Ramos (cell line): Measurements from ENCODE around the gene PKP2.
"Not testable (repeated sequence)": the region's sequence is repeated elsewhere in the genome, so short reads cannot be mapped to it uniquely, and the experiment has no call there.

ENCODE experiments used
- in situ Hi-C: fragments of 300-500 bp; cut with MboI; formaldehyde crosslinking; loops from one replicate; pipeline ENCODE4 v1.14.3; 2022; ENCODE audit warnings: low sequenced_read_pairs; ENCODE audit not compliant: unreplicated experiment

Gene PKP2

GRCh38 chr12:32872416-32872815 lies 24.2 kb downstream of the PKP2 start:
- in situ Hi-C loops = not testable (repeated sequence)

DNA sequence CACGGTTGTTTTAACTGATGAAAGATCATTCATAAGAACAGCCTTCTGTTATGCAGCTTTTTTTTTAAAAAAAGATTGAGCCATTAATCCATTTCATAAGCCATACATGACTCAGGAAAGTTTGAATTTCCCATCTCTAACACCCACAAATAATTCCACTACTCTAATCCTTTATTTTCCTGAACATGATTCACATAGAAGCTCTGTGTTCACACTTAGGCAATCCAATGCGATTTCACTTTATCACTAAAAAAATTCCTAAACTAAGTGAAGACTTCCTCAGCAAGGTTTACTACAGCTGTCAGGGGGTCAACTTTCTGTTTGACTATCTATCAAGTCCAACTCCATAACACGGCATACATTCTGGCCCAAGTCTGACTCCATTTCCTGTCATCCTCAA lies 25.9 kb downstream of the PKP2 start:
- in situ Hi-C loops = no loop called here

DNA sequence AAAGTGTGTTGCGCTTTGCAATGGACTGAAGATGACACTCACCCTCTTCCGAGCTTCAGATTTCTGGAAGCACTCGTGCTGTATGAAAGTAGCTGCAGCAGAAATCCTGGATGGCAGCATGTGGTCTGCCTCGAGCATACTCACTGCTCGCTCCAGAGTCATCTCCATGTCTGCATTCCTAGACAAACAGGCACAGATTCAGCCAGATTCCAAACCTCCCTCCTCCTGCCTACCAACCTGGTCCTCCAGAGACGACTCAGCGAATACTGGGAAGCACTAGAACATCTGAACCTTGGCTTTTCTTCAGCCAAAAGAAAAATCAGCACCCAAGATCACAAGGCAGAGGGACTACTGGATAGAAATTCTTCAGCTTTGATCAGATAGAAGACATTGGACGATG lies 27.7 kb downstream of the PKP2 start:
- in situ Hi-C loops = no loop called here

DNA sequence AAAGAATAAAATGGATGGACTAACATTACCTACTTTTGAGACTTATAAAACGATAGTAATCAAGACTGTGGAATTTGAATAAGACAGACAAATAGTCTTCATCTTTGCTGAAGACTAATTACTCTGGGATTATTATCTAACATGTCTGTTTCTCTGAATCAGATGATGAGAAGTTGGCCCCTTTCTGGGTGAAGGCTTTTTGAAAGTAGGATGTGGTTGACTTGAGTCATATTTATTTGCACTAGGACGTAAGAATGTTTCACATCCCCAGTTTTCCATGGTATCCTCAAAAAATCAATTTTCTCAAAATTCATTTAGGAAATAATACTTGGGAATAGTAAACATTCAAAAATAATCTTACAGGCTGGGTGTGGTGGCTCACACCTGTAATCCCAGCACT lies 31.8 kb downstream of the PKP2 start:
- in situ Hi-C loops = no loop called here

- in situ Hi-C loops = no loop called here
Observed at GRCh38 chr12:32863128-32863527, 33.4 kb downstream of the PKP2 start.

DNA sequence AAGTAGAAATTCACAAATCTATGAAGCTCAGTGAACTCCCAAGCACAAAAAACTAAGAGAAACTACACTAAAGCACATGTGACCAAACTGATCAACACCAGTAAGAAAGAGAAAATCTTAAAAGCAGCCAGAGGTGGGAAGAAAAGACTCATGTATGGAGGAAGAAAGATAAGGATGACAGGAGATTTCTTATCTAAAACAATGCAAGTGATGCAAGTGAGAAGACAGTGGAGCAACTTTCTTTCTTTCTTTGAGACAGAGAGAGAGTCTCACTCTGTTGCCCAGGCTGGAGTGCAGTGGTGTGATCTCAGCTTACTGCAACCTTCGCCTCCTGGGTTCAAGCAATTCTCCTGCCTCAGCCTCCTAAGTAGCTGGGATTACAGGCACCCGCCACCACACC lies 34.9 kb downstream of the PKP2 start:
- in situ Hi-C loops = not testable (repeated sequence)

GRCh38 chr12:32860192-32860591 lies 36.4 kb downstream of the PKP2 start:
- in situ Hi-C loops = no loop called here

DNA sequence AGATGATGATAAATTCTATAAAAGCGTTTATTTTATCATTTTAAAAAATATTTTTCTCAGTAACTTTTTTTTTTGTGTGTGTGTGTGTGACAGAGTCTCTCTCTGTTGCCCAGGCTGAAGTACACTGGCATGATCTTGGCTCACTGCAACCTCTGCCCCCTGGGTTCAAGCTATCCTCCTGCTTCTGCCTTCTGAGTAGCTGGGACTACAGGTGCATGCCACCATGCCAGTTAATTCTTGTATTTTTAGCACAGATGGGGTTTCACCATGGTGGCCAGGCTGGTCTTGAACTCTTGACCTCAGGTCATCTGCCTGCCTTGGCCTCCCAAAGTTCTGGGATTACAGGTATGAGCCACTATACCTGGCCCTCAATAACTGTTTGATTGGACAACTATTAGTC lies 37.2 kb downstream of the PKP2 start:
- in situ Hi-C loops = no loop called here

DNA sequence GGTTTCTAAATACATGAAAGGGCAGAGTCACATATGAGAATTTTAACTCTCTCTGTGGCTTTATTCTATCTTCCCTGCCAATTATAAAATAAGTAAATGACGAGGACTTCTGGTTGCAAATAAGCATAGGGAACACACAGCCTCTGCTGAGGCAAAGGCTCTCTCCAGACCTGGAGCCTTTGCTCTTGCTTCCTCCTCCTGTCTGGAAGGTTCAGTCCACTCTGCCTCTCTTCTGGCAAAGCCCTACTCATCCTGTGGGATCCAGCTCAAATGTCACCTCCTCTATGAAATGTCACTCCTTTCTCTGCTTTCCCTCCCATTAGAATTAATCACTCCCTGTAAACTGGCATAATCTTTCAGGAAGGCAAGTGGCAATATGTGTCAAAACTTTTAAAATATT lies 41.9 kb downstream of the PKP2 start:
- in situ Hi-C loops = no loop called here

DNA sequence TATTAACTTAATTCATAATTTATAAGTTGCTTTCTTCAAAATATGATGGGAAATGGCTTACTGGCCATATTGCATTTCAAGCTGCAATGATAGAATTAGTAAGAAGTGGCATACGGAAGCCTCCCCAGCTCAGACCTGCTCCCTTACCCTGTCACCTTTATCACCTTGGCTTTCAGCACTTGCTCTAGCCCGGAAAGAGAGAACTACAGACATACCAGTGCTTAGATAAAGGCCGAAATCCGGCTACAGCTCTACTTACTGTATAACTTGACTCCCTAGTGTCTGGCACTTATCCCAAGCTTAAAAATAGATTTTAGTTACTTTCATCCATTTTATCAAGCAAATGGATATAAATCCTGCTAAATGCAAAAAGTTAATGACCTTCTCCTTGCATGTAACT lies 42.5 kb downstream of the PKP2 start:
- in situ Hi-C loops = no loop called here

- in situ Hi-C loops = no loop called here
Observed at GRCh38 chr12:32847287-32847686, 49.3 kb downstream of the PKP2 start.

GRCh38 chr12:32846053-32846452 lies 50.5 kb downstream of the PKP2 start:
- in situ Hi-C loops = no loop called here

GRCh38 chr12:32843528-32844095 lies 53.0 kb downstream of the PKP2 start:
- in situ Hi-C loops = no loop called here

- in situ Hi-C loops = no loop called here
Observed at GRCh38 chr12:32841061-32841460, 55.5 kb downstream of the PKP2 start.

- in situ Hi-C loops = no loop called here
Observed at GRCh38 chr12:32839828-32840227, 56.7 kb downstream of the PKP2 start.

- in situ Hi-C loops = no loop called here
Observed at GRCh38 chr12:32837974-32838373, 58.6 kb downstream of the PKP2 start.

GRCh38 chr12:32836710-32837109 lies 59.9 kb downstream of the PKP2 start:
- in situ Hi-C loops = no loop called here

GRCh38 chr12:32834122-32834521 lies 62.5 kb downstream of the PKP2 start:
- in situ Hi-C loops = no loop called here

DNA sequence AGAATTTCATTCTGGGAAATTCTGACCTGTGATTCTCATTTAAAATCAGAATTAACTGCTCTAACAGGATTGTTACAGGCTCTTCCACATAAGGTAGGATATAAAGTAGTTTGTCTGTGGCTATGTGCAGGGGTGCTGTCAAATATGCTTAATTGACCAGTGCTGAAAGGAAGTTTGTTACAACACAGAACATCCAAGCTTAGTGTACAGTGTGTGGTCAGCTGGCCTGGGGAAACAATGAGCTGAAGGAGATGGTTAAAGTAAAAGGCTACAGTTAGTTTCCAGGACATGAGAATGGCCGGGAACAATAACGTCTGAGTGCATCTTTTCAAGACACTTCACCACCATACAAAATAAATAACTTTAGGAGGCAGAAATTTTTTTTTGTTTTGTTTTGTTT lies 68.0 kb downstream of the PKP2 start:
- in situ Hi-C loops = no loop called here

DNA sequence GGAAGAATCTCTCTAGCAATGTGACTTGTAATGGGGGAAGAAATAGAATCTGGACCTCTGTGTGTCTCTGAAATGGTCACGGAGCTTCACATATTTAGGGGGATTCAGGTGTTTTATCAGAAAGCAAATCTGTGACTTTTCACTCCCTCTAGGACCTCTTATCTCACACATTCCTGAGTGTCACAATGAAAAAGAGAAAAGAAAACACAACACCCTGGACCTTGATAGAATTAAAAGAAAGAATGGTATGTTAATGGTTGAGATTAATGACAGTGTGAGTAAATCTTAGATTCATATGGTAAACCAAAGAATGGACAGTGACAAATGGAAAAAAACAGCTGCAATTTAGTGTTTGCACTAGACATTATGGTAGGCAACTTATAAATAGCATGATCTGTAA lies 68.5 kb downstream of the PKP2 start:
- in situ Hi-C loops = no loop called here

DNA sequence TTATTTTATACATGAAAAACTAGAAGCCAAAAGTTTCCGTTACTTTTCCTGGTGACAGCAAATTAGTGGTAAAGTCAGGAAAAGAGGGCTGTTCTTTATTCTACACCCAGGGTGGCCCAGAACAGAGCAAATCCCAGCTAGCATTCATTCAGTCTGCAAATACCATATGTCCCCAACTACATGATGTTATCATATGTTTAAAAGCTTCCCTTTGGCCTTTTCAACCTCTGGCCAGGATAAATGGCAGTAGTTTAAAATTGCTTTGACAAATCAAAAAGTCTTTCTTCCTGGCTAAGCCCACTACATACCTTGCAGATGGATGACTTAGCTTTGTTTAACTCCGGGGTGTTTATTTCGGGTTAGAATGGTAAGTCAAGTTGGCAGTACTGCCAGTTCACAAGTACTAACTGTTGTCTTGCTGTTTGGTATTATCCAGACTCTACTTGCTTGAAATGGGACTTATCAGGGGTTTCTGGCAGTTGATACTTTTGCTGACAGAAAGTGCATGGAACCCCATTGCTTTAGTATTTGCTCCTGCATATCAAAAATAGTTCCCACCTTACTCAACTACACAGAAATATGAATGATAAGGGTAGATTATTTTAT lies 69.7 kb downstream of the PKP2 start:
- in situ Hi-C loops = no loop called here

GRCh38 chr12:32824596-32824995 lies 72.0 kb downstream of the PKP2 start:
- in situ Hi-C loops = no loop called here

DNA sequence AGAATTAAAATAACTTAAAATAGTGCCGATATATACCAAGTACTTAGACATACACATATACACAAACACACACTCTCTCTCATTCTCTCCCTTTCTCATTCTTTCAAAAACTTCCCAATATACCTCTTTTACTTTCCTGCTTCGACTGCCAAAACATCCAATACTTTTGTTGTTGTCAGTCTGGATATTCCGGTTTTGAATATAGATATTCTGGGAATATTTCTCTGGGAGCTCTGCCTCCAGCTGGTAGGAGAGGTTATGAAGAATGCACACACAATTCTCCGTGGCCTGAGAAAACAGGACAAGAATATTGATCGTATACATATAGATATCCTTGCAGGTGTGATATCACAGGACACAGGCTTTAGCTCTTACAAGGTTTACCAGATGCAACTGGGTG lies 74.2 kb downstream of the PKP2 start:
- in situ Hi-C loops = no loop called here
